ENCODE data around the gene CBFA2T3.

The CBFA2T3 gene

GRCh38 chr16:88880226-88881006 lies 96.6 kb downstream of the CBFA2T3 start:
- DNase-seq: no peak

- no peak for DNase-seq
These were observed 97.3 kb downstream of the CBFA2T3 start for GRCh38 chr16:88879788-88880055.

- no peak for DNase-seq
These were observed 97.8 kb downstream of the CBFA2T3 start for GRCh38 chr16:88878967-88879787.

- no peak for DNase-seq
These were observed 98.7 kb downstream of the CBFA2T3 start for GRCh38 chr16:88878356-88878755.

GRCh38 chr16:88877564-88878289 lies 99.3 kb downstream of the CBFA2T3 start:
- no peak for DNase-seq

GRCh38 chr16:88876942-88877526 lies 100.0 kb downstream of the CBFA2T3 start:
- no peak for DNase-seq

GRCh38 chr16:88875703-88876234 lies 101.2 kb downstream of the CBFA2T3 start:
- DNase-seq: no peak

GRCh38 chr16:88874938-88875599 lies 101.9 kb downstream of the CBFA2T3 start:
- no peak for DNase-seq

GRCh38 chr16:88872650-88873331 lies 104.2 kb downstream of the CBFA2T3 start:
- DNase-seq: no peak

- no peak for DNase-seq
These were observed 105.1 kb downstream of the CBFA2T3 start for GRCh38 chr16:88871730-88872416.

GRCh38 chr16:88871349-88871702 lies 105.7 kb downstream of the CBFA2T3 start:
- DNase-seq: no peak

GRCh38 chr16:88870608-88871348 lies 106.2 kb downstream of the CBFA2T3 start:
- no peak for DNase-seq

GRCh38 chr16:88869673-88869980 lies 107.4 kb downstream of the CBFA2T3 start:
- DNase-seq: no peak

- no peak for DNase-seq
These were observed 107.9 kb downstream of the CBFA2T3 start for GRCh38 chr16:88868974-88869672.

GRCh38 chr16:88867581-88868246 lies 109.3 kb downstream of the CBFA2T3 start:
- no peak for DNase-seq

- DNase-seq: no peak
These were observed 110.7 kb downstream of the CBFA2T3 start, which contains the start of gene PABPN1L for GRCh38 chr16:88866151-88866920. TSS of gene PABPN1L (minus strand) at chr16:88866660. CDS start at chr16:88866606, 54 bp downstream.

GRCh38 chr16:88865742-88866141 lies 111.3 kb downstream of the CBFA2T3 start:
- DNase-seq: no peak
